ENCODE data around the gene CCNY.

The CCNY gene

DNA sequence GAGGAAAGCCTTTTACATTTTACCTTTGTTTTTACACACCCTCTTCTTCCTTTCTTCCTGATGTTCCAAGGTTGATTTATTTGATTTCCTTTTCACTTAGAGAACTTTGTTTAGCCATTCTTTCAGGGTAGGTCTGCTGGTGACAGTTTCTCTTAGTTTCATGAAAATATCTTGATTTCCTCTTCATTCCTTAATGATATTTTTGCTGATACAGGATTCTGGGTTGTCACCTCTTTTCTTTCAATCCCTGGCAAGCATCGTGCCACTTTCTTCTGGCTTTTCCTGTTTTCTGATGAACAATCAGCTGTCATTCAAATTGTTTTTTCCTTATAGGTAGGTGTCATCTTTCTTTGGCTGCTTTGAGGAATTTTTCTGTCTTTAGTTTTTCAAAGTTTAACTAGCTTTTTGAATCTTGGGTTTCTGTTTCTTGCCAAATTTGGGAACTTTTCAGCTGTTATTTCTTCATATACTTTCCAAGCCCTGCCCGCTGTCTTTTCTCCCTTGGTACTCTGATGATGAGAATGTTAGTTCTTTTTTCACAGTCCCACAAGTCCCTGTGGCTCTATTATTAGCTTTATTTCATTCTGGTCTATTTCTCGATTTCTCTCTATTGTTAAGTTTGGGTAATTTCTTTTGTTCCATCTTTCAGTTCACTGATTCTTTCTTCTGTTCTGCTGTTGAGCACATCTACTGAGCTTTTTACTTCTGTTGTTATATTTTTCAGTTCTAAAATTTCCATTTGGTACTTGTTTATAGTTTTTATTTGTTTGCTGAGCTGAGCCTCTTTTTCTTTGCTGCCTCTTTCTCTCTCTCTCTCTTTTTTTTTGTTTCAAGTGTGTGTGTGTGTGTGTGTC lies 102.6 kb downstream of the CCNY start:
- TF ChIP-seq, protein P1, sequence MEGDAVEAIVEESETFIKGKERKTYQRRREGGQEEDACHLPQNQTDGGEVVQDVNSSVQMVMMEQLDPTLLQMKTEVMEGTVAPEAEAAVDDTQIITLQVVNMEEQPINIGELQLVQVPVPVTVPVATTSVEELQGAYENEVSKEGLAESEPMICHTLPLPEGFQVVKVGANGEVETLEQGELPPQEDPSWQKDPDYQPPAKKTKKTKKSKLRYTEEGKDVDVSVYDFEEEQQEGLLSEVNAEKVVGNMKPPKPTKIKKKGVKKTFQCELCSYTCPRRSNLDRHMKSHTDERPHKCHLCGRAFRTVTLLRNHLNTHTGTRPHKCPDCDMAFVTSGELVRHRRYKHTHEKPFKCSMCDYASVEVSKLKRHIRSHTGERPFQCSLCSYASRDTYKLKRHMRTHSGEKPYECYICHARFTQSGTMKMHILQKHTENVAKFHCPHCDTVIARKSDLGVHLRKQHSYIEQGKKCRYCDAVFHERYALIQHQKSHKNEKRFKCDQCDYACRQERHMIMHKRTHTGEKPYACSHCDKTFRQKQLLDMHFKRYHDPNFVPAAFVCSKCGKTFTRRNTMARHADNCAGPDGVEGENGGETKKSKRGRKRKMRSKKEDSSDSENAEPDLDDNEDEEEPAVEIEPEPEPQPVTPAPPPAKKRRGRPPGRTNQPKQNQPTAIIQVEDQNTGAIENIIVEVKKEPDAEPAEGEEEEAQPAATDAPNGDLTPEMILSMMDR (IDR thresholded peaks at IDR 0.05; ENCODE audit: low read depth, low read length, missing control alignments) = no peak
- H3K4me3 ChIP-seq (ENCODE audit: low read depth, low read length) = no peak overlapping the region
- no peak for DNase-seq (ENCODE audit: low read depth)

DNA sequence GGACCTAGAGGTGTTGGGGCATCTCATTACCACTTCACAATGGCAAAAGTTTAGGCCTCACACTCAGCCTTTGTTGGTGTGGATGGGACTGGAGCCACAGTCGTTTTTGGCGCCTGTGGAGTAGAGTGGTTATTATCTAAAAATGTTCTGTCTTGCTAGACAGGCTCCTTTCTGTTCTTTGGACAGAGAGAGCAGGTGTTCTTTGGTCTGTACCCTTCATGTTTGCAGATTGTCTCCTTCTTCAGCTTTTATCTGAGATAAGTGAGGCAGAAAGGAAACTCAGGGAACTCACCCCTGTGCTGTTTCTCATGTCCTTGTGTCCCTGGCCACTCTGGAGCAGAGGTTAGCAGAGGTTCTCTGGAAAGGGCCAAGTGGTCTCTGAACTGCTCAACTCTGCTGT lies 103.7 kb downstream of the CCNY start:
- TF ChIP-seq, protein P1 (IDR thresholded peaks at IDR 0.05; ENCODE audit: low read depth, low read length, missing control alignments) = no peak
- DNase-seq (ENCODE audit: low read depth) = no peak
- no peak overlapping the region for H3K4me3 ChIP-seq (ENCODE audit: low read depth, low read length)

DNA sequence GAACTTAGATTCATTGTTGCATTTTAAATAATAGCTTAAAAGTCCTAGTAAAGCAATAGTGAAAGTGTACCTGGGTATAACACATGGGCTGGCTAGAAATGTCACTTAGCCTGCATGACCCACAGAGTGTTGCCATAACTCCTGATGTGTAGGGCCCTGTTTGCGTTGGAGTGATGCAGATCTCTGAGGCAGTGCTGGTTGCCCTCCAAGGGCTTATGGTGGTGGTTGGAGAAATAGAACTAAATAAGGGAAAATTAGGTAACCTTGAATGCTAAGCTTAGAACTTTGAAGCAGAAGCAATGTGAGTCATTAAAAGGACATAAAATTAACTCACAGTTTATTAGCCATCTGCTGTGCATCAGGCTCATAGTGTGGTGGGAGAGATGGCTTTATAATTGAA lies 105.7 kb downstream of the CCNY start:
- TF ChIP-seq, protein P1 (IDR thresholded peaks at IDR 0.05; ENCODE audit: low read depth, low read length, missing control alignments) = no peak
- no peak overlapping the region for H3K4me3 ChIP-seq (ENCODE audit: low read depth, low read length)
- no peak for DNase-seq (ENCODE audit: low read depth)

DNA sequence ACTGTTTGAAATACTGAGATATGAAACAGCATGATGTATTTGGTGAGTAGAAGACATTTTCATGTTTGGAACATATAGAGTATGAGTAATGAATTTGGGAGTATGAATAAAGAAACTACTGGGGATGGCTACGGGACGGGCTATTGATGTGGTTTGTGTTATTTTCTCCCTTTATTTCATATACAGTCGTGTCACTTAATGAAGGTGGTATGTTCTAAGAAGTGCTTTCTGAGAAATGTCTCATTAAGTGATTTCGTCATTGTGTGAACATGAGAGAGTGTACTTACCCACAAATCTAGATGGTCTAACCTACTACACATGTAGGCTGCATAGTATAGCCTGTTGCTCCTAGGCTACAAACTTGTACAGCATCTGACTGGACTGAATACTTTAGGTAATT lies 106.3 kb downstream of the CCNY start:
- TF ChIP-seq, protein P1 (IDR thresholded peaks at IDR 0.05; ENCODE audit: low read depth, low read length, missing control alignments) = no peak
- no peak overlapping the region for H3K4me3 ChIP-seq (ENCODE audit: low read depth, low read length)
- DNase-seq (ENCODE audit: low read depth) = no peak

DNA sequence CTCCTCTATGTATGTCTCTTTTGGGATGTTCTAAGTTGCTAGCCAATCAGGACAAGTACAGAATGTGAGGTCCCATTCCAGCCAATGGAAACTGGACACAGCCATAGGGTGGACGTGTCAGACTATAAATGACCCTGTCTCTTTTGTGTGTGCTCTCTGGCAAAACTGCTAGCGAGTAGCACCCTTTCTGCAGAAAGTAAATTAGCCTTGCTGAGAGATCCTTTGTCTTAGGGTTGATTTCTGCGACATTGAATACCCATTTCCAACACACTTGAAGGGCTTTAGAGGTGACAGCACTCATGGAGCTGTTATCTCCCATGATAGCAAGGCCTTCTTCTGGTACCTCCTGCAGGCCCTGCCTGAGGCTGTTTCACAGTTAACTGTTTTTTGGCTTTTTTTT lies 107.5 kb downstream of the CCNY start:
- H3K4me3 ChIP-seq (ENCODE audit: low read depth, low read length) = no peak overlapping the region

DNA sequence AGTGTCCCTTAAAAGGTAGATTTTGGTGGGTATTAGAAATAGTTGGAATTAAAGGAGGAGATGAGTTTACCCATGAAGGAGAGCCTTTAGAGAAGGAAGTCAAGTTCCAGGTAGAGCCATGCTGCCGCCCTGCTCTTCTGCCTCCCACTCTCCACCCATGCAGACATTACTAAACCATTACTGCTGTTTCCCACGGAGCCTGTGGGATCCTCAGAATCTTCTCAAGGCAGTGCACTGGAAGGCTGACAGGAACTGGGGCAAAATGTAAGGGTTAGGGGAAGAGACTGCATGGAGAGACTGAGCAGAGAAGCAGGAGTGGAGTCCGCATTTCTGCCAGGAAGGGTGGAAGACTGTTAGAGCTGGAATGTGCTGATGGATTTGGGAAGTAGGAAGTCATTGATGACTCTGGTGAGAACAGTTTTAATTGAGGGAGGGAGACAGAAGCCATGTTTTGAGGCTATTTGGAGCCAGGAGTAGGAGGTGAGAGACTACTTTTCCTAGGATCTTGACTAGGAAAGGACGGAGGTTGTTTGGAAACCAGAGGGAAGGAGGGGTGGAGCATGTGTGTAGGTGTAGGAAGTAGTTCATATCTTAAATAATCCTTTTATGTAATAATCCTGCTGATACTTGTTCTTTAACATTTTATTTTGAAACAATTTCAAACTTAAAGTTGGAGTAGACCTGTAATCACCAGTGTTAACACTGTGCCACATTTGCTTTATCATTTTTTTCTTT lies 109.0 kb downstream of the CCNY start:
- TF ChIP-seq, protein P1 (IDR thresholded peaks at IDR 0.05; ENCODE audit: low read depth, low read length, missing control alignments) = no peak
- no peak overlapping the region for H3K4me3 ChIP-seq (ENCODE audit: low read depth, low read length)
- DNase-seq (ENCODE audit: low read depth) = no peak

More for the DNA sequence above, 107.5 kb downstream of the CCNY start:
- TF ChIP-seq, protein P1 (IDR thresholded peaks at IDR 0.05; ENCODE audit: low read depth, low read length, missing control alignments) = no peak
- DNase-seq (ENCODE audit: low read depth) = no peak

All from GM12864 (cell line).